Breast epithelium (tissue), 3 donors: Measurements from ENCODE around the gene CYP2D6.
"Not testable (repeated sequence)": the region's sequence is repeated elsewhere in the genome, so short reads cannot be mapped to it uniquely, and the experiment has no call there.

Source experiments
- POLR2A ChIP-seq: fragments of 450-650 bp; IDR thresholded peaks from one replicate; pipeline ENCODE4 v1.6.1; 2016; ENCODE audit warnings: antibody characterized with exemption, mild to moderate bottlenecking, moderate library complexity
- TF ChIP-seq, protein P1 (sequence below), 3 donors: fragments of 450-650 bp; IDR thresholded peaks; one replicate each; pipeline ENCODE4 v1.5.1; 2016 to 2017; ENCODE audit warnings: antibody characterized with exemption in 3 of 3, mild to moderate bottlenecking in 3 of 3, moderate library complexity in 3 of 3

DNA sequence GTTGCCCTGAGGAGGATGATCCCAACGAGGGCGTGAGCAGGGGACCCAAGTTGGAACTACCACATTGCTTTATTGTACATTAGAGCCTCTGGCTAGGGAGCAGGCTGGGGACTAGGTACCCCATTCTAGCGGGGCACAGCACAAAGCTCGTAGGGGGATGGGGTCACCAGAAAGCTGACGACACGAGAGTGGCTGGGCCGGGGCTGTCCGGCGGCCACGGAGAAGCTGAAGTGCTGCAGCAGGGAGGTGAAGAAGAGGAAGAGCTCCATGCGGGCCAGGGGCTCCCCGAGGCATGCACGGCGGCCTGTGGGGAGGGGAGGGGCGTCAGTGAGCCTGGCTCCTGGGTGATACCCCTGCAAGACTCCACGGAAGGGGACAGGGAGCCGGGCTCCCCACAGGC is 9.5 kb upstream of the CYP2D6 start:
- TF ChIP-seq, protein P1, sequence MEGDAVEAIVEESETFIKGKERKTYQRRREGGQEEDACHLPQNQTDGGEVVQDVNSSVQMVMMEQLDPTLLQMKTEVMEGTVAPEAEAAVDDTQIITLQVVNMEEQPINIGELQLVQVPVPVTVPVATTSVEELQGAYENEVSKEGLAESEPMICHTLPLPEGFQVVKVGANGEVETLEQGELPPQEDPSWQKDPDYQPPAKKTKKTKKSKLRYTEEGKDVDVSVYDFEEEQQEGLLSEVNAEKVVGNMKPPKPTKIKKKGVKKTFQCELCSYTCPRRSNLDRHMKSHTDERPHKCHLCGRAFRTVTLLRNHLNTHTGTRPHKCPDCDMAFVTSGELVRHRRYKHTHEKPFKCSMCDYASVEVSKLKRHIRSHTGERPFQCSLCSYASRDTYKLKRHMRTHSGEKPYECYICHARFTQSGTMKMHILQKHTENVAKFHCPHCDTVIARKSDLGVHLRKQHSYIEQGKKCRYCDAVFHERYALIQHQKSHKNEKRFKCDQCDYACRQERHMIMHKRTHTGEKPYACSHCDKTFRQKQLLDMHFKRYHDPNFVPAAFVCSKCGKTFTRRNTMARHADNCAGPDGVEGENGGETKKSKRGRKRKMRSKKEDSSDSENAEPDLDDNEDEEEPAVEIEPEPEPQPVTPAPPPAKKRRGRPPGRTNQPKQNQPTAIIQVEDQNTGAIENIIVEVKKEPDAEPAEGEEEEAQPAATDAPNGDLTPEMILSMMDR (IDR thresholded peaks at IDR 0.05): not testable (repeated sequence)
- not testable (repeated sequence) for TF ChIP-seq POLR2A
